ENCODE measurements around the gene KLHL11. TPM values are rescaled to one million over a fixed set of nuclear protein-coding genes. Genes with fewer than 3 reads are reported as not detected.

KLHL11 gene
- total and polyA plus RNA-seq, 2 of the 8 experiments (the other 6 are each of a cell fraction or from before 2014, with no cell fraction given) = 4.2 to 13.7 TPM

- no peaks in the 10 kb centered on the region for H3K9me3 ChIP-seq (ENCODE audit: insufficient read depth in 2 of 2, low read depth in 1 of 2, low read length in 1 of 2)
- H4K8ac ChIP-seq (ENCODE audit: extremely low read depth, insufficient read depth, low read length) = no peak overlapping the region
- H3K4ac ChIP-seq (replicated peaks; ENCODE audit: insufficient read length, low read depth, low read length) = no peak overlapping the region
- H3K9ac ChIP-seq (replicated peaks in 1 of 4; ENCODE audit: extremely low read depth in 1 of 4, low read depth in 3 of 4, low read length in 3 of 4) = no peak overlapping the region
- CTCF ChIA-PET (ENCODE audit: partially characterized antibody) = interaction anchor here (1.3 to 4.1 kb wide), 2 partner anchors 10 to 36 kb away, joined by 4 to 16 read pairs; partner anchors contain the start of genes FKBP10, JUP and P3H4
- H3K18ac ChIP-seq (ENCODE audit: extremely low read depth, low read length) = no peak overlapping the region
- H3K4me3 ChIP-seq (ENCODE audit: extremely low read depth in 1 of 4, insufficient read depth in 2 of 4, low read depth in 3 of 4, low read length in 4 of 4) = no peak overlapping the region
- no peak overlapping the region for H3K4me2 ChIP-seq (ENCODE audit: insufficient read depth in 1 of 2, low read depth in 2 of 2, low read length in 2 of 2)
- H2BK15ac ChIP-seq (ENCODE audit: low read length) = no peak overlapping the region
- H2AFZ ChIP-seq (ENCODE audit: low read length) = no peak overlapping the region
- peaks cover 2% of the 10 kb centered on the region; the same call in 1 of the 2 replicates for H3K79me1 ChIP-seq (ENCODE audit: low read depth, low read length)
- no peak overlapping the region for H4K91ac ChIP-seq (replicated peaks; ENCODE audit: insufficient read length, low read length)
- no peak overlapping the region for H4K5ac ChIP-seq (ENCODE audit: insufficient read length, low read depth, low read length)
- H3K79me2 ChIP-seq (ENCODE audit: control insufficient read depth in 1 of 2, insufficient read depth in 2 of 2, low read length in 2 of 2) = peaks cover 0 to 2% of the 10 kb centered on the region in 2 experiments; a peak in 1 of 4 replicates
- 87% methylated on average over 7 of the region's 14 CpGs; no CpG with 5 or more reads in 1 of the 2 experiments for WGBS, 2 experiments (ENCODE audit: extremely low coverage in 1 of 2, insufficient coverage in 1 of 2, insufficient read length in 1 of 2, insufficient replicate concordance in 2 of 2, low coverage in 1 of 2, low lambda C conversion rate in 2 of 2, missing lambda C conversion rate in 1 of 2)
- no peak overlapping the region; the same call in 1 of the 2 replicates for H3K27ac ChIP-seq (ENCODE audit: low read depth, low read length)
- no peak for DNase-seq (ENCODE audit: low read depth in 1 of 2, low spot score in 2 of 2)
- no peaks in the 10 kb centered on the region; the same call in 1 of the 2 replicates for H3K23me2 ChIP-seq (ENCODE audit: low read depth, low read length)
- POLR2A ChIA-PET (ENCODE audit: partially characterized antibody) = interaction anchor here (0.8 to 5.6 kb wide), 8 partner anchors 10 to 87 kb away, joined by 3 to 40 read pairs (median 4); partner anchors contain the start of genes FKBP10, HAP1, KLHL11 and P3H4
- H2BK12ac ChIP-seq (ENCODE audit: low read depth, low read length) = no peak overlapping the region
- H4K20me1 ChIP-seq (replicated peaks in 1 of 2; ENCODE audit: control insufficient read depth in 1 of 2, insufficient read depth in 2 of 2, low read length in 2 of 2) = peaks cover 1 to 8% of the 10 kb centered on the region in 2 experiments
- H2BK5ac ChIP-seq (ENCODE audit: low read depth, low read length) = no peak overlapping the region
- H3K23ac ChIP-seq (ENCODE audit: insufficient read length) = no peak overlapping the region
- no peak overlapping the region for H3K56ac ChIP-seq (replicated peaks; ENCODE audit: insufficient read length, low read depth, low read length)
- no peak overlapping the region for H2BK120ac ChIP-seq (replicated peaks; ENCODE audit: low read depth, low read length)
- peaks cover 6 to 46% (median 10%) of the 10 kb centered on the region in 4 experiments; a peak in 6 of 8 replicates for H3K36me3 ChIP-seq (ENCODE audit: control insufficient read depth in 2 of 4, insufficient read depth in 4 of 4, low read length in 3 of 4)
- no peak overlapping the region for H2AK5ac ChIP-seq (ENCODE audit: low read depth, low read length)
- H3K14ac ChIP-seq (ENCODE audit: insufficient read length) = no peak overlapping the region
- H2BK20ac ChIP-seq (ENCODE audit: low read length) = no peak overlapping the region
- no peak for FAIRE-seq
- H3K4me1 ChIP-seq (replicated peaks in 1 of 4; ENCODE audit: control insufficient read depth in 3 of 4, insufficient read depth in 4 of 4, low read length in 3 of 4) = peaks cover 0 to 20% (median 13%) of the 10 kb centered on the region in 4 experiments; a peak in 6 of 7 replicates
- H3K27me3 ChIP-seq (replicated peaks in 1 of 4; ENCODE audit: control insufficient read depth in 3 of 4, extremely low read depth in 1 of 4, insufficient read depth in 3 of 4, low read length in 3 of 4) = no peaks in the 10 kb centered on the region
- TF ChIP-seq RNF2 (IDR thresholded peaks at IDR 0.05; ENCODE audit: borderline replicate concordance, low read depth, low read length, missing control alignments, poor library complexity, severe bottlenecking) = no peak
- TF ChIP-seq FOSL1 (IDR thresholded peaks at IDR 0.05; ENCODE audit: insufficient read depth, low read depth, low read length) = no peak
- no peak for TF ChIP-seq TAF1 (IDR thresholded peaks at IDR 0.05; ENCODE audit: low read depth, low read length)
- no peak for TF ChIP-seq CBX8 (IDR thresholded peaks at IDR 0.05; ENCODE audit: borderline replicate concordance, low read depth, low read length)
- no peak for TF ChIP-seq JUND (IDR thresholded peaks at IDR 0.05; ENCODE audit: low read length)
- TF ChIP-seq CHD1 (IDR thresholded peaks at IDR 0.05; ENCODE audit: low read depth, low read length) = no peak
- TF ChIP-seq BACH1 (IDR thresholded peaks at IDR 0.05; ENCODE audit: low read length) = no peak
- TF ChIP-seq SRF (IDR thresholded peaks at IDR 0.05; ENCODE audit: low read depth, low read length) = no peak
- no peak for TF ChIP-seq CEBPB (IDR thresholded peaks at IDR 0.05; ENCODE audit: low read depth, low read length)
- no peak for TF ChIP-seq PHF8 (conservative IDR thresholded peaks at IDR 0.05; ENCODE audit: low read depth, low read length)
- no peak for TF ChIP-seq CREB1 (IDR thresholded peaks at IDR 0.05)
- no peak for TF ChIP-seq SIN3A (conservative IDR thresholded peaks at IDR 0.05 in 1 of 2, IDR thresholded peaks at IDR 0.05 in 1 of 2; ENCODE audit: low read depth in 1 of 2, low read length in 2 of 2)
- no peak for TF ChIP-seq EGR1 (IDR thresholded peaks at IDR 0.05; ENCODE audit: borderline replicate concordance, low read depth, low read length)
- TF ChIP-seq ASH2L (IDR thresholded peaks at IDR 0.05; ENCODE audit: low read length) = no peak
Measured at GRCh38 chr17:41821776-41822175, 43.4 kb downstream of the KLHL11 start.

All from H1 (cell line).